HG03039 (cell line): ENCODE data around the gene CLTB.
"Not testable (repeated sequence)": the region's sequence is repeated elsewhere in the genome, so short reads cannot be mapped to it uniquely, and the experiment has no call there.

Experiments used
- ATAC-seq: cut with Tn5 transposase; IDR thresholded peaks from one replicate; pipeline ENCODE4 v1.9.1; 2021; ENCODE audit warnings: mild to moderate bottlenecking, moderate library complexity; ENCODE audit not compliant: unreplicated experiment

The CLTB gene

DNA sequence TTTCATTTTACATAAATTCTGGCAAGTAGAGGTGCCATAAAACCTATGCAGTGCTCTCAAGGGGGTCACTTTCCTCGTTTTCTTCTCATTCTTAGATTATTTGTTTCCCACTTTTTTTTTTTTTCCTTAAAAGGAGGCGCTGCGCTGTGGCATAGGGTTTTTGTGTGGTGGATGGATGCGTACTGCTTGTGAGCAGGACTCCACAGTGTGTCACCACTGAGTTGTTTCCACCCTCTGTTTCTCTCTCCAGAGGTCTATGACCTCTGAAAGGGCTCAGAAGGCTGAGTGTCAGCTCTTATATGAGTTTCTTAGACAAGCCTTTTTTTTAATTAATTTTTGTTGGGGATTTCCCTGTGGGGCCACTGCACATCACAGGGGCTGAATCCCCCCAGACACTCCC, 13.6 kb upstream of the CLTB start:
- no peak for ATAC-seq

- ATAC-seq, result no peak
Measured at GRCh38 chr5:176427971-176428370, 11.6 kb upstream of the CLTB start.

- ATAC-seq, result no peak
Measured at GRCh38 chr5:176426876-176427275, 10.5 kb upstream of the CLTB start.

DNA sequence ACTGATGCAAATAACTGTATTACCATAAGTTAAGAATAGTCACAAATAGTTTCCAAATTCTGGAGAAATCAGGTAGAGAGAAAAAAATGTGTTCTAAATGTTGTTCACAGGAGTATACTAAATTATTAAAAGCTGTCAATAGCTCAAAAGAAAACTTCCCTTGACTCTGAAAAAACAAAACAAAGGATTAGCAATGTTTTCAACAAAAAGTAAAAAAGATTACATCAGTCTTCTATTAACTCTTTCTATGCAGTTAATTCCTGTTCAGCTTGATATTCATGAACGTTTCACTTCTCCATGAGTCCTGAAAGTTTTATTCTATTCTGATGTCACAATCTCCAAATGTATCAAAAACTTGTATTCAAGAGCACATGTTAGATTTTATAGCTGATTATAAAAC, 9.5 kb upstream of the CLTB start:
- ATAC-seq, result no peak

- no peak for ATAC-seq
Measured at GRCh38 chr5:176425138-176425537, 8.8 kb upstream of the CLTB start.

GRCh38 chr5:176424181-176424580, 7.8 kb upstream of the CLTB start:
- no peak for ATAC-seq

DNA sequence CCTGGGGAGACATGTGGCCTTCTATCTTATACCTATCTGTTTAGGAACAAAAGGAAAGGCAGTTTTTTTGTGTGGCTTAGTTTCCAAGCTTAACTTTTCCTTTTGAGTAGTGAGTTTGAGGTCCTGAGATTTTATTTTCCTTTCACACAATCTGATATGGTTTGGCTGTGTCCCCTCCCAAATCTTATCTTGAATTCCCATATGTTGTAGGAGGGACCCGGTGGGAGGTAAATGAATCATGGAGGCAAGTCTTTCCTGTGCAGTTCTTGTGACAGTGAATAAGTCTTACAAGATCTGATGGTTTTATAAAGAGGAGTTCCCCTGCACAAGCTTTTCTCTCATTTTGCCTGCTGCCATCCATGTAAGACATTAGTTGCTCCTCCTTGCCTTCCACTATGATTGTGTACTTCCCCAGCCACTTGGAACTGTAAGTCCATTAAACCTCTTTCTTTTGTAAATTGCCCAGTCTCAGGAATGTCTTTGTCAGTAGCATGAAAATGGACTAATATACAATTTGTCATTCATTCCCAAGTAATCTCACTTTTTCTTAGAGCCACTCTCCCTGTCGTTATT, 4.7 kb upstream of the CLTB start:
- ATAC-seq, result no peak

DNA sequence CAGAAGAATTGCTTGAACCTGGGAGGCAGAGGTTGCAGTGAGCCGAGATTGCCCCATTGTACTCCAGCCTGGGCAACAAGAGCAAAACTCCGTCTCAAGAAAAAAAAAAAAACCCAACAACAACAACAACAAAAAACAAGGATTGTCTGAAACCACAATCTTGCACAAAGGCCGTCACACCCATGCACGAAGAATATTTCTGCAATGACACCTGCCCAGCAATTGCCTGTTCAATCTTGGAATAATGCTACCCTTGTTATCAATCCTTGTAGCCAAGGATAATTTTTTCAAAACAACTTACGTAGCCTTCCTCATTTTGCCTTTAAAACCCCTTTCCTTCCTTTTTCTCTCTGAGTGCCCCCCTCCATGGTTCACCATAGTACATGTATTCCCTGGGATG, 3.7 kb upstream of the CLTB start:
- no peak for ATAC-seq

GRCh38 chr5:176418251-176418650, 1.9 kb upstream of the CLTB start:
- ATAC-seq, result no peak

- ATAC-seq, result no peak
Measured at GRCh38 chr5:176416965-176417364, 626 bp upstream of the CLTB start.

DNA sequence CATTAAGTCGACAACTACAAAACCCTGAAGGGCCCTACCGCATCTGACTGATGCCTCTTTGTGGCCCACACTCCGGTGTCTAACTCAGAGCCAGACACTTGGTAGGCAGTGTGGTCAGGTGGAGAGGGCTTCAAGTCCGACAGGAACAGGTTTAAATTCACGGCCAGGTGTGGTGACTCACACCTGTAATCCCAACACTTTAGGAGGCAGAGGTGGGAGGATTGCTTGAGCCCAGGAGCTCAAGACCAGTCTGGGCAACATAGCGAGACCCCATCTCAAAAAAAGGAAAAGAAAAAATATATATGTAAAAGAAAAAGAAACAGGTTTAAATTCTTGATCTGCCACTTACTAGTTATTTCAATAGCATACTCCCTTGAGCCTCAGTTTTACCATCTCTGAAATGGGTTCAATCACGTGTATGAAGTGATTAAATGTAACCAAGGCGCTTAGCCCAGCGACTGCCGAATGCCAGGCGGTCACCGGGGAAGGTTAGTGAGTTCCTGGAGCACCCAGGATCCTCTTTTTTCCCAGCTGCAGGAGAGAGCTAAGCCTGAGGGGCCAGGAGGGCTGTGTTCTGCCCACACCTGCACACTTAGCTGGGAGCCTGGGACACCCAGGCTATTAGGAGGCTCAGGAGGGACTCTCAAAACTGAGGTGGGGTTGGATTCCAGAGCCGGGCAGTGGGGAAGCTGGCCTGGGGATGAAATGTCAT, 943 bp downstream of the CLTB start:
- ATAC-seq, result no peak

DNA sequence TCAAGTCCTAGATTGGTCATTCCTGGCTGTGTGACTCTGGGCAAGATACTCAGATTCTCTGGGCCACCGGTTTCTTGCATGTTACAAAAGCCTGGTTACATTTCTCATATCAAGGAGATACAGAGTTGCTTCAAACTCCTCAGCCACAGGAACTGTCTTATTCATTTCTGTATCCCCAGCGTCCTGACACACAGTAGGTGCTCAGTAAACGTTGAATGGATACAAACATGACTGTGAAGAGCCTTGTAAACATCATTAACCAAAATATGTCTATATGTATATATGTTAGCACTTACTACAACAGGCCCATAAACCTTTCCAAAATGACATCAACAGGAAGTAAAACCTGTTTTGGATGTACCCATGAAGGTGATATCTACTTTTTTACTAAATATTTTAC, 1.6 kb downstream of the CLTB start:
- ATAC-seq, result no peak

DNA sequence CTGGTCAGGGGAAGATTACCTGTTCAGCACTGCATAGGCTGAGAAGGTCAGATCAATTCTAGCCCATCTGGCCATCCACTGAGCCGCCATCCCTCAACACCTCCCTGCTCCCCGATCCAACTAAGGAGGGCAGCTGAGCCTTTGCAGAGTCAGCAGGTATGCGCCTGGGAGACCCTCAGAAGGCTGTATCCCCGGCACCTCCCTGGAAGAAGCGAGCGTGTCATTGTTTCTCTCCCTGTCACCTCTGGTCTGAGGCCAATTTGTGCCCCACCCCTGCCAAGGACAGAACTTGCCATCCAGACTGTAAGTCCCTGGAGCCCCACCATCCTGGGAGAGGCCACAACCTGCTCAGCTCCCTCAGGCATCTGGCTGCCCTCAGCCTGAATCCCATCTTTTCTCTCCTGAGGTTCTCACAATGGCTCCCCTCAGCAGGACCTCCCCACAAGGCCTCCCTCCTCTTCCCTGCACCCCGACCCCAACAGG, 2.6 kb downstream of the CLTB start:
- ATAC-seq, result no peak

DNA sequence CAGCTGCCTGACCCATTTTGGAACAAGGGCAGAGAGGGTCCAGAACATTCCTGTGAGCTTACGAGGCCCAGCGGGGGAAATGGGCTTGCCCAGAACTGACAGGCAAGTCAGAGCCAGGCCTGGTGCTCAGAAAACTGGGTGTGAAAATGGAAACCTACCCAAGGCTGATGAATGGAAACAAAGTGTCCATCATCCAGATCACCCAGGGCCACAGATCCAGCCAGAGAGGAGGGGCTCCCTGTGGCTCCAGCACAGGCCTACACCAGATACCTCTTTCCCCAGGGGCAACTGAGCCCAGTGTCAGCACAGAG, 3.1 kb downstream of the CLTB start:
- no peak for ATAC-seq

- no peak for ATAC-seq
Measured at GRCh38 chr5:176412517-176413254, 3.7 kb downstream of the CLTB start.

DNA sequence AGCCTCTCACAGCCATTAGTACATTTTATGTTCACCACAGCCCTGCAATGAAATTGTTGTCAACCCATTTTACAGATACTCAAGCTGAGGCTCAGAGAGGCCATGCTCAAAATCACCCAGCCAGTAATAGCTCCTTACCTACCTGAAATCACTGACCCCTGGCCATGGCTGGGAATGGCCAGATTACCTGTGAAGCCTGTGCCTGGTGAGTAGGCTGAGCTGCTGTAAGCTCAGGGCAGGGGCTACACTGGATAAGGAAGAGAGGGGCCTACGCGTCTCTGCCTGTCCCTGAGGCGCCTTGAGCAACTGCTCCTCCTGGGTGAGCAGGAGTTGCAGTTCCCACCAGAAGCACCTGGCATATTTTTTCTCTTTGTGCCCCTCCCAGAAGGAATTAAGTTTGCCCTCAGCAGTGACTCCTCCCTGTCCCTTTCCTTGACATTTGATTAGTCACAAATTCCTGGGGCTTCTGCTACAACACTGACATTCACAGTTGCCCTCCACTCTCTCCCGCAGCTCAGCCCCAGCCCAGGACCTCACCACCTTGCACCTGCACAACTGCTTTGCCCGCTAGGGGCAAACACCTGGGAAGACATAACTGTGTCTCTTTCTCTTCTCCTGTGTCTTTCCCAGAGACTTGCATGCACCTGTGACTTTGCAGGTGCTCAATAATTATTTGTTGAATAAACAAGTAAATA, 5.7 kb downstream of the CLTB start:
- ATAC-seq, result no peak

DNA sequence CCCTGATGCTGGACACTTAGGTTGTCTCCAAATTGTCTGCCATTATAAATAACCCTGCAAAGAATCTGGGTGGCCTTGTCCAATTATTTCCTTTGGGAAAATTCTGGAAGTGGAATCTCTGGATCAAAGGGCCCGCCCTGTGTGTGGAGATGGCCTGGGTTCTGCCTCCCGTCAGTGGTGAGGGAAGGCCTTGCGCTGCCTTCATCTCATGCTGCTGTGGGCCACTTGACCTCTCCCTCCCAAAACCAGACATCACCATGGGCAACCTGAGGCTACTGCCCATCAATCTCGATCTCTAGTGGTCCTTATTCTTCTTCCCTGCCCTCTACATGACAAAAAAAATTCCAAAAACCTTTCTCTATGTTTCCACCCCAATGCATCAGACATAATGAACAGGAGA, 6.6 kb downstream of the CLTB start:
- no peak for ATAC-seq

DNA sequence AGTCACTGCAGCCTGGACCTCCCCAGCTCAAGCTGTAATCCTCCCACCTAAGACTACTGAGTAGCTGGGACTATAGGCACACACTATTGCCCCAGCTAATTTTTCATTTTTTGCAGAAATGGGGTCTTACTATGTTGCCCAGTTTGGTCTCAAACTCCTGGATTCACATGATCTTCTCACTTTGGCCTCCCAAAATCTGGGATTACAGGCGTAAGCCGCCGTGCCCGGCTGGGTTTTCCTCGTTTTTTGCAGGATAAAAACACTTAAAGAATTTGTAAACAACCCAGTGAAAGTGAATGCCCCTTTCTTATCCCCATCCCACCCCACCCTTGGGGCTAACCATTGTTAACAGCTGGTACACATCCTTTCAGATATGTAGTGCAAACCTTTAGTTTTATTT, 7.7 kb downstream of the CLTB start:
- no peak for ATAC-seq

GRCh38 chr5:176408252-176408573, 8.1 kb downstream of the CLTB start:
- ATAC-seq, result not testable (repeated sequence)

DNA sequence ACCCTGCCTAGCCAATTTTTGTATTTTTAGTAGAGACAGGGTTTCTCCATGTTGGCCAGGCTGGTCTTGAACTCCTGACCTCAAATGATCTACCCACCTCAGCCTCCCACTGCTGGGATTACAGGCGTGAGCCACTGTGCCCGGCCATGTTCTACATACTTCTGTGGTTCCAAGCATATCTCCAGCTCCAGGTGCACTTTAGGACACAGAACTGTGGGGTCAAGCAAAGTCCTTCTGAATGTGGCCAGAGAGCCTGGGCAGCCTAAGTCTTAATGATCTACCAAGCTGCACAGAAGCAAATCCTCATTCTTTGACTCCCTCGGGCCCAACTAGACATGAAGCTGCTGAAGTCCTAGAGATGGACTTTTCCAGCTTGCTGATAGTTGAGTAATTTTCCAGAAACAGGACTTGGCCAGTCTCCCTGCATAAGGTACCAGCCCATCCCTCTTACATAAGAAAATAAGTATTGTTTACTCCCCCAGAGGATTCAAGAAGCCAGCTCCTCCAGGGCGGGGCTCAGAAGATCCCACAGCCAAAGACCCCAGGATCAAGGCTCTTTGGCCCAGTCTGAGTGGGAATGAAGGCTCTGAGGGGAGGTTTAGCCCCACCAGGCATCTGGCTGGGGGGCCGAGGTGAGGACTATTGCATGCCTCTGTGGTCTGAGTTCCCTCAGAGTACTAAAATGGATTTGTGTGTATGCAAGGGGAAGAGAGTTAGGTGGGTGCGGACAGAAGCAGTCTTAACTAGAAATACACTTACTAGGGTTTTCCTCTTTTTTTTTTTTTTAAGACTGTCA, 8.7 kb downstream of the CLTB start:
- no peak for ATAC-seq

DNA sequence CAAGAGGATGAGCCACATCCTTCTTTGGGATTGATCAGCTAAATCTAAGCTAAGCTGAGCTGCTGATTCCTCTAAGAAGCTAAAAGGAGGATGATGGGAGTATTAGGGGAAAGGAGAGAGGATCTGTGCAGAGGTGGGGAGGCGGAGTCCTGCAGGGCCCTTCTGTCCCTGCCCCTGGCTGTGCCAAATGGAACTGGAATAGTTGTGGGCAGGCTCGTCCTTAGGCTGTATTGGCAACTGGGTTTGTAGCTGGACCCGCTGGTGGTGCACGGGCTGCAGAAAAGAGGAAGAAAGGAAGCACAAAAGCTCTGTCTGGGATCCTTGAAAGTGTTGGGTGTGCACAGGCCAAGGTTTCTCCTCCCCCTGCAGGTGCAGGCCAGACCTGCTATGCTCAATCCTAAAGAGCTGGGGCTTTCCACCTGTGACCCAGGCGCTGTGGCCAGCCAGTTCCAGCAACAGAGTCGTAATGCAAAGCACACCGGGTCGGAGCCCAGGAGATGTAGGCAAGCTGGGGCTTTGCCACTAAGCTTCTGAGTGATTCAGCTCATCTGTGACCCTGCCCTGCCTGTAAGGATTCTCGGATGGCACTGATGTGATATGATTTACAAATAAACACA, 9.8 kb downstream of the CLTB start:
- no peak for ATAC-seq
